B cell (primary cell): Measurements from ENCODE around the gene CACNA2D2. TPM values are rescaled to one million over a fixed set of nuclear protein-coding genes. Genes with fewer than 3 reads are reported as not detected.

Source experiments
- ATAC-seq: fragments of 200-7000 bp; cut with Tn5 transposase; one replicate; pipeline ENCODE4 v1.10.0; 2021; ENCODE audit warnings: low read depth, mild to moderate bottlenecking, moderate number of reproducible peaks, moderate library complexity
- CTCF ChIA-PET: fragments of 350-600 bp; sonication (Branson Sonifier 250); formaldehyde crosslinking; loops from one replicate; lab custom pipeline; 2021; ENCODE audit warnings: antibody characterized with exemption, inconsistent platforms; lab: Charles Lee
- POLR2A ChIA-PET: fragments of 350-600 bp; sonication (Branson Sonifier 250); formaldehyde crosslinking; loops from one replicate; lab custom pipeline; 2021; ENCODE audit warnings: antibody characterized with exemption; lab: Charles Lee
- DNase-seq: peaks from one replicate; pipeline ENCODE4 v3.0.0; 2013
- H2AFZ ChIP-seq: 2 replicates; pipeline ENCODE4 v1.6.1; 2012; ENCODE audit warnings: mild to moderate bottlenecking, low read depth, low read length; ENCODE audit not compliant: insufficient read depth, poor library complexity, severe bottlenecking
- H3K27ac ChIP-seq, 2 donors: 1 replicate in 1 of 2; 2 replicates in 1 of 2; pipeline ENCODE4 v1.5.1; 2012 to 2013; ENCODE audit warnings: low read length in 2 of 2, mild to moderate bottlenecking in 2 of 2, moderate library complexity in 1 of 2
- H3K27me3 ChIP-seq, 4 experiments: fragments of 200-600 bp in 1 of 4; sonication (generic) in 1 of 4; replicated peaks in 1 of 4; 1 replicate in 2 of 4; 2 replicates in 2 of 4; pipeline versions ENCODE4 v1.6.1 to v1.7.0; 2013 to 2016; ENCODE audit warnings: low read length in 3 of 4, mild to moderate bottlenecking in 2 of 4, mixed read lengths in 1 of 4, moderate library complexity in 1 of 4; ENCODE audit not compliant: insufficient read depth in 4 of 4, control insufficient read depth in 3 of 4; ENCODE audit errors: control extremely low read depth in 1 of 4
- H3K36me3 ChIP-seq, 2 experiments: replicated peaks in 1 of 2; 1 replicate in 1 of 2; 2 replicates in 1 of 2; pipeline versions ENCODE4 v1.6.1 to v1.7.1; 2013; ENCODE audit warnings: low read length in 1 of 2; ENCODE audit not compliant: insufficient read depth in 2 of 2, control insufficient read depth in 1 of 2; ENCODE audit errors: control extremely low read depth in 1 of 2, extremely low read depth in 1 of 2
- H3K4me1 ChIP-seq, 2 donors: fragments of 200-600 bp in 1 of 2; sonication (generic) in 1 of 2; 1 replicate in 1 of 2; 2 replicates in 1 of 2; pipeline versions ENCODE4 v1.5.1 to v1.6.1; 2013 to 2017; ENCODE audit warnings: low read length in 2 of 2; ENCODE audit not compliant: control insufficient read depth in 2 of 2, insufficient read depth in 2 of 2
- H3K4me2 ChIP-seq: replicated peaks from 2 replicates; pipeline ENCODE3; 2012; ENCODE audit warnings: mild to moderate bottlenecking, low read depth, low read length; ENCODE audit not compliant: poor library complexity, severe bottlenecking
- H3K4me3 ChIP-seq, 5 experiments: fragments of 200-600 bp in 1 of 5; sonication (generic) in 1 of 5; 1 replicate in 3 of 5; 2 replicates in 2 of 5; pipeline versions ENCODE4 v1.5.1 to v1.7.0; 2011 to 2016; ENCODE audit warnings: low read length in 4 of 5, mild to moderate bottlenecking in 4 of 5, low read depth in 2 of 5, control low read depth in 1 of 5, moderate library complexity in 1 of 5; ENCODE audit not compliant: insufficient read depth in 1 of 5; ENCODE audit errors: control extremely low read depth in 1 of 5, extremely low read depth in 1 of 5
- H3K79me2 ChIP-seq: fragments of 200-600 bp; sonication (generic); one replicate; pipeline ENCODE4 v1.6.0; 2016; ENCODE audit warnings: low read length; ENCODE audit not compliant: control insufficient read depth, insufficient read depth
- H3K9ac ChIP-seq: fragments of 200-600 bp; sonication (generic); 2 replicates; pipeline ENCODE4 v1.6.1; 2017; ENCODE audit warnings: mild to moderate bottlenecking, low read length, moderate library complexity
- H3K9me3 ChIP-seq, 3 donors: one replicate each; pipeline versions ENCODE4 v1.6.1 to v1.7.1; 2013; ENCODE audit warnings: low read length in 2 of 3; ENCODE audit not compliant: control insufficient read depth in 2 of 3, insufficient read depth in 1 of 3; ENCODE audit errors: control extremely low read depth in 1 of 3
- H4K20me1 ChIP-seq: 2 replicates; pipeline ENCODE4 v1.6.0; 2012; ENCODE audit warnings: mild to moderate bottlenecking, low read length; ENCODE audit not compliant: insufficient read depth, control insufficient read depth, poor library complexity, severe bottlenecking
- H3K27ac Mint-ChIP-seq: one replicate; pipeline ENCODE4 v1.8.0; 2021; ENCODE audit warnings: mixed read lengths
- H3K27me3 Mint-ChIP-seq: one replicate; pipeline ENCODE4 v1.8.0; 2021; ENCODE audit warnings: mixed read lengths
- H3K4me1 Mint-ChIP-seq: one replicate; pipeline ENCODE4 v1.8.0; 2021; ENCODE audit warnings: mixed read lengths
- H3K4me3 Mint-ChIP-seq: one replicate; pipeline ENCODE4 v1.8.0; 2021; ENCODE audit warnings: mixed read lengths
- H3K9me3 Mint-ChIP-seq: one replicate; pipeline ENCODE4 v1.8.0; 2022; ENCODE audit warnings: mixed read lengths; ENCODE audit not compliant: insufficient read depth
- EZH2 ChIP-seq: IDR thresholded peaks from 2 replicates; pipeline ENCODE4 v1.6.1; 2012; ENCODE audit warnings: borderline replicate concordance, low read depth, mild to moderate bottlenecking, moderate library complexity, low read length; ENCODE audit not compliant: insufficient read depth, poor library complexity, severe bottlenecking
- WGBS: methylation state at CpG from one replicate; pipeline ENCODE4 v1.1.5; 2013; ENCODE audit warnings: missing lambda C conversion rate; ENCODE audit not compliant: insufficient coverage; 5-methylcytosine and 5-hydroxymethylcytosine counted together
- intact Hi-C: fragments of 100-400 bp; cut with micrococcal nuclease; formaldehyde crosslinking; loops from one replicate; pipeline ENCODE4 v1.10.0; 2022
- polyA plus RNA-seq: library from polyadenylated mRNA; depleted of rRNA; stranded (reverse); fragments of >200 nt; gene quantifications from 2 replicates; pipeline ENCODE4 v1.2.3, GENCODE V29; 2012
- total RNA-seq, 2 donors: library from RNA; stranded (reverse); fragments of 120-200 nt in 1 of 2; gene quantifications; 1 replicate in 1 of 2; 2 replicates in 1 of 2; pipeline versions ENCODE4 v1.2.3 to v1.2.4, GENCODE V29; 2013 to 2022
- TF ChIP-seq, protein P1 (sequence below): fragments of 200-600 bp; IDR thresholded peaks from one replicate; pipeline ENCODE4 v1.8.0; 2022; ENCODE audit warnings: antibody characterized with exemption, mild to moderate bottlenecking

CACNA2D2 gene
- total and polyA plus RNA-seq, 2 donors (not counting 1 experiment from before 2014, with no cell fraction given), result 0.69 to 1.2 TPM

- no peak overlapping the region for H3K4me2 ChIP-seq
Measured at GRCh38 chr3:50396502-50396901, 106.9 kb downstream of the CACNA2D2 start.

GRCh38 chr3:50395070-50395860 is 108.2 kb downstream of the CACNA2D2 start:
- POLR2A ChIA-PET, result no interaction called here
- intact Hi-C loops, result no loop called here
- H3K79me2 ChIP-seq, result no peaks in the 10 kb centered on the region
- Mint-ChIP-seq H3K9me3 (no peaks in the 10 kb centered on the region), H3K4me1 (no peaks in the 10 kb centered on the region), H3K27me3 (no peaks in the 10 kb centered on the region), H3K27ac (no peak overlapping the region), H3K4me3 (no peak overlapping the region)
- H3K9ac ChIP-seq, result no peak overlapping the region
- ATAC-seq (no peak), DNase-seq (no peak)
- no peak overlapping the region for H2AFZ ChIP-seq
- no peaks in the 10 kb centered on the region for H4K20me1 ChIP-seq
- CTCF ChIA-PET, result no interaction called here
- no peaks in the 10 kb centered on the region for H3K9me3 ChIP-seq
- no peak overlapping the region for H3K27ac ChIP-seq
- H3K27me3 ChIP-seq, result no peaks in the 10 kb centered on the region
- no peak overlapping the region for H3K4me2 ChIP-seq
- 78% methylated on average over 7 of the region's 10 CpGs for WGBS
- H3K4me3 ChIP-seq, result no peak overlapping the region
- no peak for TF ChIP-seq EZH2
- TF ChIP-seq, protein P1, sequence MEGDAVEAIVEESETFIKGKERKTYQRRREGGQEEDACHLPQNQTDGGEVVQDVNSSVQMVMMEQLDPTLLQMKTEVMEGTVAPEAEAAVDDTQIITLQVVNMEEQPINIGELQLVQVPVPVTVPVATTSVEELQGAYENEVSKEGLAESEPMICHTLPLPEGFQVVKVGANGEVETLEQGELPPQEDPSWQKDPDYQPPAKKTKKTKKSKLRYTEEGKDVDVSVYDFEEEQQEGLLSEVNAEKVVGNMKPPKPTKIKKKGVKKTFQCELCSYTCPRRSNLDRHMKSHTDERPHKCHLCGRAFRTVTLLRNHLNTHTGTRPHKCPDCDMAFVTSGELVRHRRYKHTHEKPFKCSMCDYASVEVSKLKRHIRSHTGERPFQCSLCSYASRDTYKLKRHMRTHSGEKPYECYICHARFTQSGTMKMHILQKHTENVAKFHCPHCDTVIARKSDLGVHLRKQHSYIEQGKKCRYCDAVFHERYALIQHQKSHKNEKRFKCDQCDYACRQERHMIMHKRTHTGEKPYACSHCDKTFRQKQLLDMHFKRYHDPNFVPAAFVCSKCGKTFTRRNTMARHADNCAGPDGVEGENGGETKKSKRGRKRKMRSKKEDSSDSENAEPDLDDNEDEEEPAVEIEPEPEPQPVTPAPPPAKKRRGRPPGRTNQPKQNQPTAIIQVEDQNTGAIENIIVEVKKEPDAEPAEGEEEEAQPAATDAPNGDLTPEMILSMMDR, result no peak
- H3K36me3 ChIP-seq, result no peaks in the 10 kb centered on the region
- H3K4me1 ChIP-seq, result no peaks in the 10 kb centered on the region

More at GRCh38 chr3:50396502-50396901, 106.9 kb downstream of the CACNA2D2 start:
- Histone ChIP-seq H3K9ac (no peak overlapping the region), H4K20me1 (no peaks in the 10 kb centered on the region), H3K27ac (no peak overlapping the region), H3K4me1 (no peaks in the 10 kb centered on the region), H3K4me3 (no peak overlapping the region), H3K27me3 (no peaks in the 10 kb centered on the region), H3K79me2 (no peaks in the 10 kb centered on the region), H3K9me3 (no peaks in the 10 kb centered on the region), H2AFZ (no peak overlapping the region), H3K36me3 (no peaks in the 10 kb centered on the region)
- H3K4me3 Mint-ChIP-seq, result no peak overlapping the region
- intact Hi-C loops, result no loop called here
- no peak overlapping the region for H3K27ac Mint-ChIP-seq
- no peak for TF ChIP-seq EZH2
- TF ChIP-seq, protein P1, result no peak
- H3K9me3 Mint-ChIP-seq, result no peaks in the 10 kb centered on the region
- POLR2A ChIA-PET, result no interaction called here
- CTCF ChIA-PET, result no interaction called here
- DNase-seq (no peak), ATAC-seq (no peak)
- 94% methylated on average over 10 of the region's 10 CpGs for WGBS
- no peaks in the 10 kb centered on the region for H3K27me3 Mint-ChIP-seq
- no peaks in the 10 kb centered on the region for H3K4me1 Mint-ChIP-seq
